GM19193 (cell line): ENCODE measurements around the gene CTCF.

Source experiments
- POLR2A ChIP-seq: IDR thresholded peaks from 4 replicates; pipeline ENCODE4 v1.6.1; 2011; ENCODE audit not compliant: insufficient read depth, insufficient read length; ENCODE audit errors: extremely low read depth

Gene CTCF

GRCh38 chr16:67679935-67680897 lies 117.9 kb downstream of the CTCF start:
- TF ChIP-seq POLR2A: no peak

- TF ChIP-seq POLR2A: no peak
These were observed 121.4 kb downstream of the CTCF start for GRCh38 chr16:67683767-67684166.

GRCh38 chr16:67685388-67686112 lies 123.2 kb downstream of the CTCF start:
- no peak for TF ChIP-seq POLR2A
